AG09309 (cell line): ENCODE measurements around the gene XYLB.
A peak's percentile ranks its signal among the peaks of the same experiment; 100 is the strongest.

Experiments
- DNase-seq: peaks from one replicate; pipeline ENCODE4 v3.0.0-alpha.2; 2010; ENCODE audit warnings: low read depth
- H3K4me3 ChIP-seq: 2 replicates; pipeline ENCODE4 v1.5.1; 2011; ENCODE audit warnings: mild to moderate bottlenecking, low read depth, low read length, moderate library complexity; ENCODE audit not compliant: control insufficient read depth
- CTCF ChIP-seq: IDR thresholded peaks from 2 replicates; pipeline ENCODE4 v1.5.1; 2011; ENCODE audit warnings: mild to moderate bottlenecking, low read depth, low read length, inconsistent platforms; ENCODE audit not compliant: insufficient read depth, control insufficient read depth; ENCODE audit errors: missing control alignments

XYLB gene

GRCh38 chr3:38323060-38323459 is 23.5 kb upstream of the XYLB start:
- DNase-seq: no peak
- TF ChIP-seq CTCF: no peak
- no peak overlapping the region for H3K4me3 ChIP-seq

DNA sequence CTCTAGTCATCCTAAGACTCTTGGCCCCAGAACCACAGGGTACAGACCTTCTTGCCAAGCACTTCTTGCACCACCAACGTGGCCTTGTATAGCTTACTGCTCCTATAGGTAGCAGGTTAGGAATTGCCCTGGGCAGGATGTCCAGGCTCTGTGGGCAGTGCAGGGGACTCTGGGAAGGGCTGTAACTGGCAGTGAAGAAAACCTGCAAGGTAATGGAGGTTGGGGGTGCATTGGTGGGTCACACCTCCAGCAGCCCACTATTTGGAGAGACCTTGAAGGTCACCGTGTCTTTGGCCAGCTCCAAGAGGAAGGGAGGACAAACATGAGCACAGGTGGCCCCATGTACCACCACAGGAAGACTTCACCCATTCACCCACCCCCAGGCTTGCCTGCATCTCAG is 21.3 kb upstream of the XYLB start:
- no peak for TF ChIP-seq CTCF
- H3K4me3 ChIP-seq: no peak overlapping the region
- DNase-seq: no peak

DNA sequence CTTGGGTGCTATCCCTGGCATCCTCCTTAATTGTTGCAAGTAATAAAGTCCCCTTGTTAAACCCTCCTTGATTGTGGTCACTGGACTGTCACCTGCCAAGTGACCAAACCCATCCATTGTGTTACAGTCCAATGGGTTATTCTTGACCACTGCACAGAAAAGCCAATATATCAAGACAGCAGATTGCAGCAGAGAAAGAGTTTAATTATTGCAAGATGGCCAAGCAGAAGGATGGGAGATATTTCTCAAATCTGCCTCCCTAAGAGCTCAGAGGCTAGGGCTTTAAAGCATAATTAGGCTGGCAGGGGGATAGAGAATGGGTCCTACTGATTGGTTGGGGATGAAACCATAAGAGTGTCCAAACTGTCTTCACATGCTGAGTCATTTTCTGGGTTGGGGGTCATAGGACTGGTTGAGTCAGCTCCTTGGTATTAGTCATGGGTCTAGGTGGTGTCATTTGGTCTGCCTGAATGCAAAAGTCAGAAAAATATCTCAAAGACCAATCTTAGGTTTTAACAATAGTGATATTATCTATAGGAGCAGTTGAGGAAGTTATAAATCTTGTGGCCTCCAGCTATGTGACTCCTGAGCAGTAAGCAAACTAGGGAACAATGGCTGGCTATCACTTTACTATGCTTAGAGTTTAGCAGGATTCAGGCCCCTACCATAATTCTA is 19.1 kb upstream of the XYLB start:
- no peak for TF ChIP-seq CTCF
- H3K4me3 ChIP-seq: no peak overlapping the region
- DNase-seq: peak; percentile 7

DNA sequence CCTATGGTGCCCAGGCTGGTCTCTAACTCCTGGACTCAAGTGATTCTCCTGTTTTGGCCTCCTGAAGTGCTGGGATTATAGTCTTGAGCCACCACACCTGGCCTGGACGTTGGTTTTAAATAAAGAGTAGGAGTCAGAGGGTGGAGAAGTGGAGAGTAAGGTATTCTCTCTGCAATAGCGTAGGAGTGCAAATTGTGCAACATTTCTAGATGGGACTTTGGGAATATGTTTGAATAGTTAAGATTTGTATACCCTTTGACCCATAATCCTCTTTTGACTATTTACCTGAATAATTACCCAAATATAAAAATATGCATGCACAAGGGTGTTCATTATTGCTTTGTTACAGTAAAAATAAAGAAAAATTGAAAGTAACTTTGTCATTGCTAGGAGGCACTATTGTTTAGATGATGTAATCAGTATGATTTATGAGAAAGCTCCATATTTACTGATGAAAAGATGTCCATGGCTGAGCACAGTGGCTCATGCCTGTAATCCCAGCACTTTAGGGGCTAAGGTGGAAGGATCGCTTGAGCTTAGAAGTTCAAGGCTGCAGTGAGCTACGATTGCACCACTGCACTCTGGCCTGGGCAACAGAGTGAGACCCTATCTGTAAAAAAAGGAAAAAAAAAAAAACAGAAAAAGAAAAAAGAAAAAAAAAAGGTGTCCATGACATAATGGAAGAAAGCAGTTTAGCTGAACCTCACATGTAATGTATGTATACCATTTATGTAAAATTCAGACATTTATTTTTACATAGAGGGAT is 15.1 kb upstream of the XYLB start:
- no peak for DNase-seq
- TF ChIP-seq CTCF: no peak
- H3K4me3 ChIP-seq: no peak overlapping the region

- DNase-seq: no peak
These were observed 14.4 kb upstream of the XYLB start for GRCh38 chr3:38332201-38332600.

DNA sequence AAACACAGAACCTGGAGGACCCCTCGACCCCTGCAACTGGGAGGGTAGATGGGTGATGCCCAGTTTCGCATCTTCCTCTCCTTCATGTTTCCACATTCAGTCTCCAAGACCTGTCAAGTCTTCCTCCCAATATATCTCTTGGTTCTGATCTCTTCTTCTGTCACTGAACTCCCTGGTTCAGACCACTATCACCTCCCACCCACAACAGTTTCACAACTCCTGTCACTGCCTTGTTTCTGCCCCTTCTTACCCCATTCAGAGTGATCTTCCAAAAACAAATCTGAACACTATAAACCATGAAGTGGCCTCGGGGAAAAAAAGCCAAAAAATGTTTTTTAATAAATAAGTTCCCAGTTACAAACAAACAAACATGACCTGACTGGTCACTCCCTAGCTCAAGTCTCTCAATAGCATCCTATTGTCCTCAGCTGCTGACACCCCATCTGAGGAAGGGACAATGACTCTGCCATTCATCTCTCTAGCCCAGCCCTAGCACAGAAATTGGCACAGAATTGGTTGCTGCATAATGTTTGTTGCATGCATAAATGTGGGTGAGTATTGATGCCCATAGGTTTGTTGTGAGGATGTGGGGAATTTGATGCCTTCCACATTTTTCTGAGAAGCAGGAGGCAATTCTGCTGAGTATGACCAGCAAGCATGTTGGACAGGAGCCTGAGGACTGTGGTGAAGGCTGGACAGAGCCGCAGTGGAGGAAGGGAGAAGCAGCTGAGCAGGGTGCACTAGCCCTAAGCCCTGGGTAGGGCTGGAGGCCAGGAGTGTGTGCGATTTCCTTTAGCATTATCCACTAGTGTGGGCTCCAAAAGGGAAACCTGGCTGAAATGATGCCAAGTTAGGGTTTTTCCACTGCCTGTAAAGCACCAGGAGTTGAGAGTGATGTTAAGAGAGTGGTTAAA is 12.2 kb upstream of the XYLB start:
- H3K4me3 ChIP-seq: no peak overlapping the region
- peak; percentile 67 for DNase-seq
- no peak for TF ChIP-seq CTCF

More at GRCh38 chr3:38332201-38332600, 14.4 kb upstream of the XYLB start:
- no peak overlapping the region for H3K4me3 ChIP-seq
- TF ChIP-seq CTCF: no peak
